Measurements from ENCODE around the gene PDE12.

- TF ChIP-seq CTCF (IDR thresholded peaks at IDR 0.05) (no peak), ZFX (IDR thresholded peaks at IDR 0.05; ENCODE audit: borderline replicate concordance) (no peak)
Measured at GRCh38 chr3:57538465-57538864, 17.6 kb upstream of the PDE12 start.
